ENCODE results near the gene AFF1. TPM values are rescaled to one million over a fixed set of nuclear protein-coding genes. Genes with fewer than 3 reads are reported as not detected.

The AFF1 gene
- total and polyA plus RNA-seq, 2 of the 4 experiments (the other 2 are of a cell fraction), result 7.0 to 9.6 TPM

DNA sequence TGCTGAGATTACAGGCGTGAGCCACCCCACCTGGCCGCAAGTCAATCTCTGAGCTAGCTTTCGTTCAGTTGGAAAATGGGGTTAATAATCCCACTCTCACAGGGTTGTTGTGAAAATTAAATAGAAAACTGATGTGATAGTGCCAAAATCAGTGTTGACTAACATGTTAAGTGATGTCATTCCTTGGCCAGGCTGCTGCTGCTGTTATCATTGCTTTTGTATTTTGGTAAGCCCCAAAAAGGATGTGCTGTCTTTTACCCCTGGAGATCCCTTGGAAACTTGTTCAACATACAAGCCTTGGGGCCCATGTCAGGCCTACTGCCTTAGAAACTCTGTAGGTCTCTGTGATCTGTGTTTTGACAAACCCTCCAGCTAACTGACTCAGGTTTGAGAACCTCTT lies 106.3 kb downstream of the AFF1 start (continued):
- TF ChIP-seq, protein P1, sequence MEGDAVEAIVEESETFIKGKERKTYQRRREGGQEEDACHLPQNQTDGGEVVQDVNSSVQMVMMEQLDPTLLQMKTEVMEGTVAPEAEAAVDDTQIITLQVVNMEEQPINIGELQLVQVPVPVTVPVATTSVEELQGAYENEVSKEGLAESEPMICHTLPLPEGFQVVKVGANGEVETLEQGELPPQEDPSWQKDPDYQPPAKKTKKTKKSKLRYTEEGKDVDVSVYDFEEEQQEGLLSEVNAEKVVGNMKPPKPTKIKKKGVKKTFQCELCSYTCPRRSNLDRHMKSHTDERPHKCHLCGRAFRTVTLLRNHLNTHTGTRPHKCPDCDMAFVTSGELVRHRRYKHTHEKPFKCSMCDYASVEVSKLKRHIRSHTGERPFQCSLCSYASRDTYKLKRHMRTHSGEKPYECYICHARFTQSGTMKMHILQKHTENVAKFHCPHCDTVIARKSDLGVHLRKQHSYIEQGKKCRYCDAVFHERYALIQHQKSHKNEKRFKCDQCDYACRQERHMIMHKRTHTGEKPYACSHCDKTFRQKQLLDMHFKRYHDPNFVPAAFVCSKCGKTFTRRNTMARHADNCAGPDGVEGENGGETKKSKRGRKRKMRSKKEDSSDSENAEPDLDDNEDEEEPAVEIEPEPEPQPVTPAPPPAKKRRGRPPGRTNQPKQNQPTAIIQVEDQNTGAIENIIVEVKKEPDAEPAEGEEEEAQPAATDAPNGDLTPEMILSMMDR (conservative IDR thresholded peaks at IDR 0.05; ENCODE audit: low read depth, low read length), result no peak
- TF ChIP-seq FOS (IDR thresholded peaks at IDR 0.05; ENCODE audit: low read depth, low read length), result no peak
- no peak for TF ChIP-seq RCOR1 (IDR thresholded peaks at IDR 0.05; ENCODE audit: insufficient replicate concordance, low read length)
- no peak for TF ChIP-seq NFE2L2 (IDR thresholded peaks at IDR 0.05; ENCODE audit: low read depth, low read length)
- no peak for TF ChIP-seq POLR2A (IDR thresholded peaks at IDR 0.05; ENCODE audit: low read depth, low read length)
- no peak for TF ChIP-seq BHLHE40 (IDR thresholded peaks at IDR 0.05; ENCODE audit: low read depth, low read length)

DNA sequence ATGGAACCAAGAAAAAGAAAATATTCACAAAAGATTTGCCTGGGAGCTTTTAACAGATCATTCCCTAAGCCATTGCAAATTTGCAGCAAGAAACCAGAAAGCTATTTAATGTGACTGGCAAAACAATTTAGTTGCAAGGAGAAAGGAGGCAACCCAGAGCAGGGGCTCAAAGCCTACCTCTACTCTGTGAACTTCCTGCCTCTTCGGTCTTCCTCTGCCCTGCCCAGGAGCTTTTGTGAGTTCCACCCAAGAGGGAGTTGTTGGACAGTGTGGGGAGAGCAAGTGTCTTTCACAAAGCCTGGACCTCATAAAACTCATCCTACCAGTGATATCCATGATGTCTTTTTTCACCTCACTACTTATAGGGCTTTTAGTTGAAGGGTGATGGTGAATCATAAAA lies 107.4 kb downstream of the AFF1 start:
- BruUV-seq (replicated peaks), result no TSS peak
- TF ChIP-seq, protein P1 (conservative IDR thresholded peaks at IDR 0.05; ENCODE audit: low read depth, low read length), result no peak
- TF ChIP-seq NFE2L2 (IDR thresholded peaks at IDR 0.05; ENCODE audit: low read depth, low read length), result no peak
- no peak for TF ChIP-seq MAZ (IDR thresholded peaks at IDR 0.05; ENCODE audit: borderline replicate concordance, low read depth, low read length)
- no peak for TF ChIP-seq POLR2A (IDR thresholded peaks at IDR 0.05; ENCODE audit: low read depth, low read length)
- no peak for TF ChIP-seq BHLHE40 (IDR thresholded peaks at IDR 0.05; ENCODE audit: low read depth, low read length)
- TF ChIP-seq, protein P2, sequence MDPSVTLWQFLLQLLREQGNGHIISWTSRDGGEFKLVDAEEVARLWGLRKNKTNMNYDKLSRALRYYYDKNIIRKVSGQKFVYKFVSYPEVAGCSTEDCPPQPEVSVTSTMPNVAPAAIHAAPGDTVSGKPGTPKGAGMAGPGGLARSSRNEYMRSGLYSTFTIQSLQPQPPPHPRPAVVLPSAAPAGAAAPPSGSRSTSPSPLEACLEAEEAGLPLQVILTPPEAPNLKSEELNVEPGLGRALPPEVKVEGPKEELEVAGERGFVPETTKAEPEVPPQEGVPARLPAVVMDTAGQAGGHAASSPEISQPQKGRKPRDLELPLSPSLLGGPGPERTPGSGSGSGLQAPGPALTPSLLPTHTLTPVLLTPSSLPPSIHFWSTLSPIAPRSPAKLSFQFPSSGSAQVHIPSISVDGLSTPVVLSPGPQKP (IDR thresholded peaks at IDR 0.05; ENCODE audit: borderline replicate concordance, low read depth, low read length), result no peak
- no peak for TF ChIP-seq FOS (IDR thresholded peaks at IDR 0.05; ENCODE audit: low read depth, low read length)
- no peak for TF ChIP-seq SMC3 (IDR thresholded peaks at IDR 0.05; ENCODE audit: low read depth, low read length)
- TF ChIP-seq CEBPB (IDR thresholded peaks at IDR 0.05; ENCODE audit: low read depth, low read length), result no peak
- TF ChIP-seq RFX5 (IDR thresholded peaks at IDR 0.05; ENCODE audit: low read depth, low read length), result no peak
- no peak for TF ChIP-seq MAFK (IDR thresholded peaks at IDR 0.05; ENCODE audit: low read depth, low read length)

More for the DNA sequence above, 107.4 kb downstream of the AFF1 start:
- Histone ChIP-seq H3K23ac (ENCODE audit: low read depth, low read length) (no peak overlapping the region), H4K20me1 (ENCODE audit: insufficient read depth, low read length) (peaks cover 41% of the 10 kb centered on the region), H3K36me3 (ENCODE audit: control insufficient read depth, insufficient read depth, low read length) (peaks cover 6% of the 10 kb centered on the region), H3K9me1 (ENCODE audit: insufficient read depth, low read length) (peaks cover 6% of the 10 kb centered on the region; the same call in 1 of the 2 replicates), H4K8ac (ENCODE audit: low read depth in 2 of 2, low read length in 2 of 2) (no peak overlapping the region), H2AFZ (replicated peaks; ENCODE audit: low read length, poor library complexity) (no peak overlapping the region), H3K4me2 (ENCODE audit: low read depth, low read length) (no peak overlapping the region), H3K4me1 (ENCODE audit: control insufficient read depth, insufficient read depth, low read length) (peaks cover 15% of the 10 kb centered on the region), H2BK120ac (ENCODE audit: low read depth, low read length) (no peak overlapping the region), H3K56ac (ENCODE audit: extremely low read depth, insufficient read depth, low read length) (no peak overlapping the region), H3K9me3 (ENCODE audit: control insufficient read depth, insufficient read depth, low read length) (no peaks in the 10 kb centered on the region), H2BK20ac (ENCODE audit: low read depth, low read length) (no peak overlapping the region), H3K4ac (ENCODE audit: low read depth, low read length) (no peak overlapping the region), H3K14ac (replicated peaks; ENCODE audit: low read depth, low read length) (no peak overlapping the region), H2BK5ac (ENCODE audit: low read depth, low read length, poor library complexity, severe bottlenecking) (no peak overlapping the region), H2BK15ac (ENCODE audit: low read depth, low read length) (no peak overlapping the region), H3K27ac (ENCODE audit: insufficient read depth, low read length) (no peak overlapping the region), H2AK5ac (ENCODE audit: low read depth, low read length) (no peak overlapping the region), H2AK9ac (replicated peaks; ENCODE audit: low read depth, low read length, poor library complexity) (no peak overlapping the region), H3K9ac (ENCODE audit: low read depth, low read length) (no peak overlapping the region), H4K91ac (ENCODE audit: insufficient read depth, low read depth, low read length) (no peak overlapping the region), H3K18ac (ENCODE audit: low read depth, low read length) (no peak overlapping the region), H3K79me1 (ENCODE audit: low read depth in 1 of 2, low read length in 2 of 2) (peaks cover 43 to 86% of the 10 kb centered on the region in 2 experiments), H3K4me3 (ENCODE audit: insufficient read depth, low read depth, low read length) (no peak overlapping the region), H3K27me3 (ENCODE audit: control insufficient read depth, insufficient read depth, low read length) (no peaks in the 10 kb centered on the region), H4K5ac (ENCODE audit: low read depth, low read length) (no peak overlapping the region)
- intact Hi-C loops (cut with micrococcal nuclease) (no loop called here), in situ Hi-C loops (cut with MboI; ENCODE audit: low sequenced_read_pairs) (no loop called here), dilution Hi-C loops (cut with HindIII; ENCODE audit: low sequenced_read_pairs, unreplicated experiment) (no loop called here)
- CTCF ChIA-PET, result no interaction called here
- ATAC-seq (ENCODE audit: low read depth), result no peak
- no peak for DNase-seq
- WGBS, 2 experiments (ENCODE audit: extremely low coverage in 2 of 2, insufficient read length in 1 of 2), result no CpG with 5 or more reads among the region's 1 CpG
- POLR2A ChIA-PET (ENCODE audit: unreplicated experiment), result no interaction called here

All from IMR-90 (cell line).